ENCODE results near the gene CRCP.
"Not testable (repeated sequence)": the region's sequence is repeated elsewhere in the genome, so short reads cannot be mapped to it uniquely, and the experiment has no call there.

Gene CRCP

GRCh38 chr7:66108410-66108809 lies 6.2 kb upstream of the CRCP start:
- not testable (repeated sequence) for DNase-seq

- DNase-seq = peak in 1 of 2 donors; percentile 50
These were observed 3.8 kb upstream of the CRCP start for GRCh38 chr7:66110856-66111255.

DNA sequence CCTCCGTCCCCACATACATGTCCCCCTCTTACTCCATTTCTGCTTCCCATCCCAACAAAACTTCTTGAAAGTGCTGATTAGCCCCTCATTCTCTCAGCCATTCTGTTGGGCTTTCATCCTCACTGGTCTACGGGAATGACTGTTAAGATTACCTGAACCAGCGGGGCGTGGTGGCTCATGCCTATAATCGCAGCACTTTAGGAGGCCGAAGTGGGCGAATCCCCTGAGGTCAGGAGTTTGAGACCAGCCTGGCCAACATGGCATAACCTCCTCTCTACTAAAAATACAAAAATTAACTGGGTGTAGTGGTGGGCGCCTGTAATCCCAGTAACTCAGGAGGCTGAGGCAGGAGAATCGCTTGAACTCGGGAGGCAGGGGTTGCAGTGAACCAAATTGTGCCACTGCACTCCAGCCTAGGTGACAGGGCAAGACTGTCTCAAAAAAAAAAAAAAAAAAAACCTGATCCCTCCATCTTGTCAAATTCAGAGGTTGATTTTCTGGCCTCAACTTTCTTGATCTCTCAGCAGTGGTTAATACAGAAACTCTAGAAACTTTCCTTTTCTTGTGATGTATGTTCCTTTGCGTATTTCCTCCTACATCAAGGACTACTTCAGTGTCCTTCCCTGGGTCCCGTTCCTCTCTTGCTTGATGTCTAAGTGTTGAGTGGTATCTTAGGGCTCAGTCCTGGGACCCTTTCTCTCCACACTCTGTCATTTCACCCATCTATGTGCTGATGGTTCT lies 2.2 kb downstream of the CRCP start:
- not testable (repeated sequence) for DNase-seq

DNA sequence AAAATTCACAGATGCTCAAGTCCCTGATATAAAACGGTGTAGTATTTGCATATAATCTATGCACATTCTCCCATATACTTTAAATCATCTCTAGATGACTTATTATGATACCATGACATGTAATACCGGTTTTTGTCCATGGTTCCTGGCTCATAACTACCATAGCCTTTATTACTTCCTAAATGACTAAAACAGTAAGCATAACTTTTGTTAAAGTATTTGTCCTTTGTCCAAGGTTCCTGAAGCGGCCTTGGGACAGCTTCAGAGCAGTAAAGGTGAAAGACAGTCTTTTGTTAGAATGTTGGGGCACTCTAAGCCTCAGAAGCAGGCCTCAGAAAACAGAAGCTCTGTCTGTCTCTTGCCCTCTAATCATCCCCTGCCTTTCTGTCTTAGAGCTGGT lies 4.0 kb downstream of the CRCP start:
- no peak for DNase-seq

DNA sequence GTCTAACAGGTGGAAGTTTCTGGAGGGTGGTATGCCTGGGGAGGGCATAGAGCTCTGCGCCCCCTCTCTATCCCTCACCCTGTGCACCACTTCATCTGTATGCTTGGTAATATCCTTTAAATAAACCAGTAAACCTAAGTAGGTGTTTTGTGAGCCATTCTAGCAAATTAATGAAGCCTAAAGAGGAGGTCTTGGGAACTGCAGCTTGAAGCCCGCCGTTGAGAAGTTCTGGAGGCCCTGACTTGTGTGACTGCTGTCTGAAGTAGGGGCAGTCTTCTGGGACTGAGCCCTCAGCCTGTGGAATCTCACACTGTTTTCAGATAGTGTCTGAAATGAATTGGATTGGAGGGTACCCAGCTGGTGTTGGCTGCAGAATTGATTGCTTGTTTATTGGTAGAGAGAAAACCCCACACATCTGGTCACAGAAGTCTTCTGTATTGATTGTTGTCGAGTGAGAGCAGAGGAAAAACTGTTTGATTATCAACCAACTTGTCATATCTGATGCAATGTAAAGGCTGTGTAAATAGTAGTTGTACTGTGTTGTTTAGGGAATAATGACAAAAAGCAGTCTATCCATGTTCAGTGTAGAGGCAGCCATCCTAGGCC lies 4.7 kb downstream of the CRCP start:
- no peak for DNase-seq

- DNase-seq = peak in 1 of 2 donors; percentile 17
These were observed 8.5 kb downstream of the CRCP start for GRCh38 chr7:66123175-66123528.

GRCh38 chr7:66124569-66124861 lies 9.9 kb downstream of the CRCP start:
- not testable (repeated sequence) for DNase-seq

- no peak for DNase-seq
These were observed 10.5 kb downstream of the CRCP start for GRCh38 chr7:66125052-66125694.

GRCh38 chr7:66125781-66126352 lies 11.2 kb downstream of the CRCP start:
- DNase-seq = peak; percentile 28 to 41

DNA sequence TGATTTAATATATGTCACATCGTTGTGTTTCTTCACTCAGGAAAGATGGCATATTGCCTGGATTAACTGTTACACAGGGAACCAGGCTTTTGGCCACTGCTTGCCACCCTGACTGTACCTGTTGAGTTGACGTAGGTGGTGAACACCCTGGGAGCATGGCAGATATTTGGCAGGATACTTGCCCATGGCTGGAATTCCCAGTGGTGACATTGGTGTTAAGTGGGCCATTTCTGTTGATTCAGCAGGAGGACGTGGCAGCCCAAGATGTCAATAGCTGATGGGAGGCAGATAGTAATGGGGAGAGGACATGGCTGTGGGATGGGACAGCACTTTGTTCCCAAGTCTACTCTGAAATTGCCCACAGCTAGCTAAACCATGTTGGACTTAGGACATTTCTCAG lies 12.5 kb downstream of the CRCP start:
- not testable (repeated sequence) for DNase-seq

- no peak for DNase-seq
These were observed 24.5 kb downstream of the CRCP start for GRCh38 chr7:66138994-66139752.

DNA sequence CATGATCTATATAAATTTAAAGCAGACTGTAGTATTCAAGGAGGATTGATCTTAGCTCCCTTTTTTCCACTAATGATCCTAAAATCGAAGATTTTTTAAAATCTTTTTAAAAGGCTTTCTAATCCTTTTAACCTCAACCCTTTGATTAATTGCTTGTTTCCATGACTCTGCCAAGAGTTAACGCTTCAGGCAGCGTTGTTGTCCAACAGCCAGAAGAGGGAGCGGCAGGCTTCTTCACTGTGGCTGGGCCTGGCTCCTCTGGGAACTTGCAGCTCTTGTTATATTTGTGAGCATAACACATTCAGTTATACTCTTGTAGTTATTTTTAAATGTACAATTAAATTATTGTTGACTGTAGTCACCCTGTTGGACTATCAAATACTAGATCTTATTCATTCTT lies 26.3 kb downstream of the CRCP start:
- DNase-seq = peak in 1 of 2 donors; percentile 17

DNA sequence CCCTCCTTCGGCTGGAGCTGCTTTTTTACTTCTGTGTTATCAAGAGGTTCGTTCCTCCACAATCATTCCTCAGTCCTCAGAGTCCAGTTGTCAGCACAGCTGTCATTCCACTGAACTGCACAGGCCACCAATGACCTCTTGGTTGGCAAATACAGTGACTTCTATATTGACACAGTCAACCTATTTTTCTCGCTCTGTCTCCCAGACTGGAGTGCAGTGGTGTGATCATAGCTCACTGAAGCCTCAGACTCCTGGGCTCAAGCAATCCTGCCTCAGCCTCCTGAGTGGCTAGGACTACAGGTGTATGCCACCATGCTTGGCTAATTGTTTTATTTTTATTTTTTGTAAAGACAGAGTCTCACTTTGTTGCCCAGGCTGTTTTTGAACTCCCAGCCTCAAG lies 27.7 kb downstream of the CRCP start:
- no peak for DNase-seq

DNA sequence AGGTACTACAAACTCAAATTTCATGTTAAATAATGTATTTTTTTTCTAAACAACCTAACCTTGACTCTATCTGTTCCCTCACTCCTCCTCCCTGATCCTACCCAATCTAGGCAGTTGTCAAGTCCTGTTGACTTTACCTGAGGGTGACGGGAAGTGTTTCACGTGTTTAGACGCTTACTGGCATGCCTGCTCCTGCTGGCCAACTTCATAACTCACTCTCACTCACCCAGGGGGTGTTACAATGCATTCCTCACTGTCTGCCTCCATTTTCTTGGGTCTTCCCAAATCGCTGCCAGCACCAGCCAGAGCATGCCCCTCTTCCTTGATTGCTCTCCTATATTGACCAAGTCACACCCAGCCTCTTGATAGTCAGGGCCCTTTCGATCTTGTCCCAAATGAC lies 28.3 kb downstream of the CRCP start:
- DNase-seq = no peak

- no peak for DNase-seq
These were observed 29.3 kb downstream of the CRCP start for GRCh38 chr7:66143876-66144332.

DNA sequence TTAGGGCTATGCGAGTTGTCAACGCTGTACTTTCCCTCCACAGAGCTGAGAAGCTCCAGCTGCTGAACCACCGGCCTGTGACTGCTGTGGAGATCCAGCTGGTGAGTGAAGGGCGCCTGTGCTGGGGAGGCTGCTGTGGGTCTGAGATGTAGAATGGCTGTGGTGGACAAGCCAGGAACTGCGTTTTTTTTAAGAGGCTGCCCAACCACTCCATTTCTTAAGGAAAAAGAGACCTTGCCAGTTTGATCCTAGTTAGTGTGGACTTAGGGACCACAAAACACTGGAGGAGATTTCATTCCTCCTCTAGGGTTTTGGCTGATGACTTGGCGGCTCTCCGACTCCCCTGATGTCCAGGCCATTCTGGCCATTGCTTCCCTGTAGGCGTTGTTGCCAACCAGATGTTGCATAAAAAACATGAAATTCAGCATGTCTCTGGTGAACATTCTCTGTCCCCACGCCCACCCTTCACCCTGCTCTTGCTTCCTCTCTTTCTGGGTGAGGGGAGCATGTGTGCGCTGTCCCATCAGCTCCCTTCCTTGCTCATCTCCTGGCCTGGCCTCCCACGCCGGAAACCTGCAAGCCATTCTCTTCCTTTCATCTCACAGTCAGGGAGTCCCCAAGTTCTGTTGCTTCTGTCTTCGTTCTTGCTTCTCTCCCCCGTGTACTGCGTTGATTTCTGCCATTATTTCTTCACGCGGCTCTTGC lies 30.9 kb downstream of the CRCP start:
- peak in 1 of 2 donors; percentile 39 for DNase-seq

- DNase-seq = no peak
These were observed 32.1 kb downstream of the CRCP start for GRCh38 chr7:66146701-66147100.

GRCh38 chr7:66147657-66148056 lies 33.0 kb downstream of the CRCP start:
- DNase-seq = not testable (repeated sequence)

- no peak for DNase-seq
These were observed 35.8 kb downstream of the CRCP start for GRCh38 chr7:66150471-66150870.

DNA sequence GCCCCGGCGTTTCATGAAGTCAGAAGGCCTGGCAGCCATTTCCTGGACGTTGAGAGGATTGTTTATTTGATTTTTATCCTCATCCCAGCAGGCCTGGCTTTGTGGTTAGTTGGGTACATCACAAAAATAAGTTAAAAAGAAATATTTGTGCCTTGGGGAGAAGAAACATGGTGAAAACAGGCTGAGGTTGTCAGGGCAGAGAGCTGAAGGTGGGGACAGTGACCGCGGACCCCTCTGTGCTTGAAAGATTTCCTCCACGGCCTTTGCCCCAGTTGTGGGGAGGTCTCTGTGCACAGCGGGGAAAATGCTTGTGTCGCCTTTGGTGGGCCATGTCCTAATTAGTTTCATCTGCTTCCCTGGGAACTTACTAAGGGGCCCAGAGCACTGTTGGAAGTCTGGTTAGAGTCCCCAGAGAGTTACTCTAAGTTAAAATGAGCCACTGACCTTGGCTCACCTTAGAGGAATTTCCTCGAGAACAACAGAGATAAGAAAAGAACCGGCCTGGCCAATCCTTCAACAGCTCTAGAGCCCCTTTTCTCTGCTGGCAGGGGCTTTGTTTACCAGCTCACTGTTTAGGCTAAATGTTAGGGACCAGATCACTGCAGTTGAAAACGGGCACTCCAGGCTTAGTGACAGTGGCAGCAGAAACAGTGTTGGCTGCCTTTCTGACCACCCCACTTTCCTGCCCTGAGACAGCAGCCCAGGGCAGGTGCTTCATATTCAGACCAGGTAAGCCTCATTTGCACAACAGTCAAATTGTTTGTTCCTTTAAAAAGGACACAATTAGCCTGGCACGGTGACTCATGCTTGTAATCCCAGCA lies 37.9 kb downstream of the CRCP start:
- no peak for DNase-seq

DNA sequence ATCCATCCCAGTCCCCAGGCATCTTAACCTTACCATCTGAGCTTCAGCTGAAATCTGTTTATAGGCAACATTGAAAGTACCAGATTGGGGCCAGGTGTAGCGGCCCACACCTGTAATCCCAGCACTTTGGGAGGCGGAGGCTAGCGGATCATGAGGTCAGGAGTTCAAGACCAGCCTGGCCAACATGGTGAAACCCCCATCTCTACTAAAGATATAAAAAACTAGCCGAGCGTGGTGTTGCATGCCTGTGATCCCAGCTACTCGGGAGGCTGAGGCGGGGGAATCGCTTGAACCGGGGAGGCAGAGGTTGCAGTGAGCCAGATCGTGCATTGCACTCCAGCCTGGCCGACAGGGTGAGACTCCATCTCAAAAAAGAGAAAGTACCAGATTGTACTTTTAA lies 39.0 kb downstream of the CRCP start:
- DNase-seq = no peak
